Heart right ventricle (tissue), 16 donors: ENCODE data around the gene OXLD1. TPM values are rescaled to one million over a fixed set of nuclear protein-coding genes. Genes with fewer than 3 reads are reported as not detected.

Source experiments
- ATAC-seq, 8 donors: fragments of 200-7000 bp; cut with Tn5 transposase; one replicate each; pipeline ENCODE4 v1.9.1; 2020; ENCODE audit warnings: mild to moderate bottlenecking in 8 of 8, moderate library complexity in 8 of 8, moderate number of reproducible peaks in 1 of 8
- DNase-seq, 2 donors: peaks; one replicate each; pipeline ENCODE4 v3.0.0-alpha.2; 2020
- H3K27ac ChIP-seq, 10 donors: fragments of 200-600 bp; sonication (generic) in 2 of 10; one replicate each; pipeline versions ENCODE4 v1.5.0 to v1.8.0; 2020 to 2022; ENCODE audit warnings: mild to moderate bottlenecking in 3 of 10
- H3K27me3 ChIP-seq, 7 donors: fragments of 200-600 bp; one replicate each; pipeline ENCODE4 v1.8.0; 2021 to 2022; ENCODE audit warnings: mild to moderate bottlenecking in 2 of 7
- H3K36me3 ChIP-seq, 9 donors: fragments of 200-600 bp; sonication (generic) in 1 of 9; one replicate each; pipeline versions ENCODE4 v1.5.0 to v1.8.0; 2020 to 2022; ENCODE audit warnings: mild to moderate bottlenecking in 2 of 9
- H3K4me1 ChIP-seq, 9 donors: fragments of 200-600 bp; sonication (generic) in 1 of 9; one replicate each; pipeline versions ENCODE4 v1.5.0 to v1.8.0; 2020 to 2022; ENCODE audit warnings: mild to moderate bottlenecking in 4 of 9
- H3K4me3 ChIP-seq, 10 donors: fragments of 200-600 bp; sonication (generic) in 2 of 10; one replicate each; pipeline versions ENCODE4 v1.5.0 to v1.8.0; 2020 to 2022; ENCODE audit warnings: mild to moderate bottlenecking in 7 of 10, moderate library complexity in 2 of 10
- H3K9me3 ChIP-seq, 11 donors: fragments of 200-600 bp in 10 of 11; sonication (generic) in 2 of 11; one replicate each; pipeline versions ENCODE4 v1.5.0 to v1.8.0; 2013 to 2022; ENCODE audit warnings: mild to moderate bottlenecking in 2 of 11, control low read depth in 1 of 11, moderate library complexity in 1 of 11
- WGBS, 2 donors: extraction: QIAGEN DNeasy Blood & Tissue Kit; methylation state at CpG; one replicate each; pipeline ENCODE4 v1.1.7; 2013; ENCODE audit warnings: inconsistent platforms in 1 of 2; 5-methylcytosine and 5-hydroxymethylcytosine counted together
- intact Hi-C, 10 donors: fragments of 100-400 bp; cut with DNase I; formaldehyde crosslinking; loops; one replicate each; pipeline versions ENCODE4 v1.11.1 to v1.14.2; 2022
- polyA plus RNA-seq, 2 donors: library from polyadenylated mRNA; stranded (reverse); fragments of 200-250 nt; gene quantifications; one replicate each; pipeline ENCODE4 v1.2.3, GENCODE V29; 2013
- total RNA-seq, 10 donors: library from RNA; stranded (reverse); fragmentation: NEBNext Ultra II Directional in 3 of 10; extraction: Animal tissue kit (Norgen Biotek cat#: 25700) in 3 of 10; gene quantifications; one replicate each; pipeline versions ENCODE4 v1.2.1 to v1.2.4, GENCODE V29; 2021 to 2023
- TF ChIP-seq, protein P1 (sequence below), 9 donors: fragments of 200-600 bp; sonication (generic) in 2 of 9; IDR thresholded peaks; one replicate each; pipeline versions ENCODE4 v1.5.0 to v1.8.0; 2021 to 2022; ENCODE audit warnings: antibody characterized with exemption in 9 of 9, mild to moderate bottlenecking in 5 of 9, moderate library complexity in 1 of 9
- donor health status: Arrhythmogenic right ventricular cardiomyopathy.
- donor health status: ischemic (EF 13 %, LVEDD 7.1; RV severe dilation, severe dysfunction).
- donor health status: healthy with polysubstance abuse.
- donor health status: DM: no; HTN: yes; CAD: no.
- donor health status: DM: no; HTN: no; CAD: no.
- donor health status: ischemic (EF 25% LVEDD 6.9; RV normal size, moderate dysfunction).
- donor health status: ischemic (EF 25% LVEDD 5.7; RV mildly dilated, moderate dysfunction).
- donor health status: healthy.
- donor health status: DM: yes; HTN: yes; CAD: no.
- donor health status: Ischemic cardiomyopathy.
- donor health status: ischemic (EF 35%, LVEDD 5.7; RV mildly dilated, moderate dysfunction).
- donor health status: nonischemic (EF 11% LVEDD 7.7; RV severe dilation, severe dysfunction).
- donor health status: DM: yes; HTN: yes; CAD: no.
- donor health status: PGD.
- donor health status: ischemic (EF 29% LVEDD 5.4; RV normal size, mild dysfunction).
- donor health status: nonischemic (EF 23%, LVEDD 6.1; RV moderate dilation, normal function).

OXLD1 gene
- total and polyA plus RNA-seq, 12 donors: 12.6 to 51.8 (median 18.3) TPM

DNA sequence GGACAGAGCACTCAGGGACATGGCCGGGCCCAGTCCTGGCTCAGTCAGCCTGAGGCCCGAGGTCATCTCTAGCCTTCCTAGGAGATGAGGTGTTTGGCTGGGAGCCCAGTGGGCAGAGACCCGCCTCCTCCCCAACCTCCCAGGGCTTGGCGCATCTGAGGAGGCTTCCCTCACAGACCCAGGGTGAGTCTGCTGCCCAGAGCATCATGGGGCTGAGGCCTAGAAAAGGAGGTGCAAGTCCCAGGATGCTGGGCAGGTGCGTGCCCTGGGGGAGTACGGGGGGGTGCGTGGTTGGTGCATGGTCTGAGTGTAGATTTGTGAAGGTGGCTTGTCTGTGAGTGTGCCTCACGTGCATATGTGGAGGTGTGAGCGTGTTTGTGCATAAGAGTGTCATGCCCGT lies 14.7 kb downstream of the OXLD1 start:
- no peak for ATAC-seq

DNA sequence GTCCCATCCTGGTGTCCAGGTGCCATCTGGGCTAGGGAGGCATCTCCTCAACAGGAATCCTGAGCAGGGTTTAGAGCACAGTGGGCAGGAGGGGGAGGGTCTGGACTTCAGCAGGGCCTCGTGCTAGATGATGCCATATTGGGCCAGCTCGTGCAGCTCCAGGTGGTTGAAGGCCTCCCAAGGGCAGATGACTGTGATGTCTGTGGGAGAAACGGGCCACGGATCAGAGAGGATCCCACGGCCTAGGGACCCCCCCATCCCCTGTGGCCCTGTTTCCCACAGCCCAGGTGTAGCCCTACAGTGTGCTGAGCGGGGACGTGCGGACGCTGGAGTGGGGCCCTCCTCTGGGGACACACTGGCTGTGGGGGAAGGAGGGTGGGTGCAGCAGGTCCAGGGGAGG lies 15.5 kb downstream of the OXLD1 start:
- intact Hi-C loops: no loop called here
- Histone ChIP-seq H3K4me1 (peaks cover 0 to 11% (median 0%) of the 10 kb centered on the region in 9 donors), H3K27me3 (peaks cover 0 to 70% (median 61%) of the 10 kb centered on the region in 7 donors), H3K9me3 (peaks cover 0 to 5% (median 0%) of the 10 kb centered on the region in 11 donors), H3K27ac (no peak overlapping the region), H3K4me3 (no peak overlapping the region), H3K36me3 (no peaks in the 10 kb centered on the region)
- WGBS, 2 donors: 74 to 82% methylated on average over 9 of the region's 9 CpGs
- ATAC-seq (no peak), DNase-seq (no peak)
- TF ChIP-seq, protein P1, sequence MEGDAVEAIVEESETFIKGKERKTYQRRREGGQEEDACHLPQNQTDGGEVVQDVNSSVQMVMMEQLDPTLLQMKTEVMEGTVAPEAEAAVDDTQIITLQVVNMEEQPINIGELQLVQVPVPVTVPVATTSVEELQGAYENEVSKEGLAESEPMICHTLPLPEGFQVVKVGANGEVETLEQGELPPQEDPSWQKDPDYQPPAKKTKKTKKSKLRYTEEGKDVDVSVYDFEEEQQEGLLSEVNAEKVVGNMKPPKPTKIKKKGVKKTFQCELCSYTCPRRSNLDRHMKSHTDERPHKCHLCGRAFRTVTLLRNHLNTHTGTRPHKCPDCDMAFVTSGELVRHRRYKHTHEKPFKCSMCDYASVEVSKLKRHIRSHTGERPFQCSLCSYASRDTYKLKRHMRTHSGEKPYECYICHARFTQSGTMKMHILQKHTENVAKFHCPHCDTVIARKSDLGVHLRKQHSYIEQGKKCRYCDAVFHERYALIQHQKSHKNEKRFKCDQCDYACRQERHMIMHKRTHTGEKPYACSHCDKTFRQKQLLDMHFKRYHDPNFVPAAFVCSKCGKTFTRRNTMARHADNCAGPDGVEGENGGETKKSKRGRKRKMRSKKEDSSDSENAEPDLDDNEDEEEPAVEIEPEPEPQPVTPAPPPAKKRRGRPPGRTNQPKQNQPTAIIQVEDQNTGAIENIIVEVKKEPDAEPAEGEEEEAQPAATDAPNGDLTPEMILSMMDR (IDR thresholded peaks at IDR 0.05): no peak

More for the DNA sequence above, 14.7 kb downstream of the OXLD1 start:
- Histone ChIP-seq H3K27ac (no peak overlapping the region), H3K9me3 (peaks cover 0 to 5% (median 0%) of the 10 kb centered on the region in 11 donors), H3K4me3 (no peak overlapping the region), H3K27me3 (peaks cover 0 to 70% (median 60%) of the 10 kb centered on the region in 7 donors), H3K4me1 (peaks cover 0 to 19% (median 0%) of the 10 kb centered on the region in 9 donors), H3K36me3 (no peaks in the 10 kb centered on the region)
- WGBS, 2 donors: 71 to 77% methylated on average over 10 of the region's 10 CpGs
- intact Hi-C loops: no loop called here
- TF ChIP-seq, protein P1 (IDR thresholded peaks at IDR 0.05): no peak
- no peak for DNase-seq

DNA sequence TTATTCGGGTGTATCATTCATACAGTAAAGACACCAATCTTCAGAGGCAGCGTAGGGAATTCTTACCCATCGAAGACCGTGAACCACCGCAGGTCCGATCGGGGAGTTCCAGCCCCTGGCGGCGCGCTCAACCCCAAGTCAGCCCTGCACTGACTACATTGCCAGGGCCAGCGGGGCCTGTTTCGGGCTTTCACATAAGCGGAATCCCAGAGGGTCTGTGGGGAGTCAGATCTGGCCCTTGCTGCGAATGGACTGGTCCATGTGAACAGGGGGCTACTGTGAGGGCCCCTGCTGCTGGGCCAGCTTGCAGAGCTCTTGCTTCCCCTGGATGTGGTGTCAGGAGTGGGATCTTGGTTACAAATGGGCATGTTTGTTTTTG lies 17.7 kb downstream of the OXLD1 start:
- 47 to 55% methylated on average over 14 of the region's 14 CpGs for WGBS, 2 donors
- H3K27me3 ChIP-seq: peaks cover 0 to 60% (median 52%) of the 10 kb centered on the region in 7 donors
- no peaks in the 10 kb centered on the region for H3K36me3 ChIP-seq
- peaks cover 0 to 5% (median 0%) of the 10 kb centered on the region in 11 donors for H3K9me3 ChIP-seq
- ATAC-seq (no peak), DNase-seq (no peak)
- intact Hi-C loops: no loop called here
- TF ChIP-seq, protein P1 (IDR thresholded peaks at IDR 0.05): no peak
- no peak overlapping the region for H3K27ac ChIP-seq
- H3K4me1 ChIP-seq: peaks cover 0 to 3% (median 0%) of the 10 kb centered on the region in 9 donors
- no peak overlapping the region for H3K4me3 ChIP-seq

DNA sequence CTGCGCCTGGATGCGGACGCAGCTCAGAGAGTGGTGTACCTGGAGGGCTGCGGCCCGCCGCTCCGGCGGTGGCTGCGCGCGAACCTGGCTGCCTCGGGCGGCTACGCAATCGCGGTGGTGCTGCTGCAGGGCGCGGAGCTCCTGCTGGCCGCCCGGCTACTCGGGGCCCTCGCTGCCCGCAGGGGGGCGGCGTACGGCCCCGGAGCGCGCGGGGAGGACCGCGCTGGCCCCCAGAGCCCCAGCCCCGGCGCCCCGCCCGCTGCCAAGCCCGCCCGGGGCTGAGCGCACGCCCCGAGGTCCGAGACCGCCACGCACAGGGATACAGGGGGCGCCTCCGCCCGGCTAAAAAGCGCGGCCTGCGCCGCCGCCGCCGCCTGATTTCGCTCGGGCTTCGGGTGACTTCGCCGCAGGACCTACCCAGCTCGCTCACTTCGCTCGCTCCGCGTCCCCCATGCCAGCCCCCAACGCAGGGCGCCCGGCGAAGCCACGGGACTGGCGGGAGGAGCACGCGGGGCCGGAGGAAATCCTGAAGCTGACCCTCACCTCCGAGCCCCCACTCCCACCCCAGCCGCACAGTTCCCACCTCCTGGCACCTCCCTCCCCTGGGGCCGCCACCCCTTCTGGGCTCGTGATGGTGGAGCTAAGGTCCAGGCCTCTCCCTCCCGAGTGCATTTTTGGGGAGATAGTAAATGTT lies 18.2 kb downstream of the OXLD1 start:
- intact Hi-C loops: no loop called here
- ATAC-seq: no peak

More for the DNA sequence above, 18.2 kb downstream of the OXLD1 start:
- no peak overlapping the region for H3K27ac ChIP-seq
- peaks cover 0 to 5% (median 0%) of the 10 kb centered on the region in 11 donors for H3K9me3 ChIP-seq
- 4 to 5% methylated on average over 59 to 77 of the region's 78 CpGs for WGBS, 2 donors
- H3K36me3 ChIP-seq: no peaks in the 10 kb centered on the region
- DNase-seq: no peak
- H3K27me3 ChIP-seq: peaks cover 0 to 54% (median 49%) of the 10 kb centered on the region in 7 donors
- H3K4me1 ChIP-seq: peaks cover 0 to 3% (median 0%) of the 10 kb centered on the region in 9 donors
- no peak overlapping the region for H3K4me3 ChIP-seq
- TF ChIP-seq, protein P1 (IDR thresholded peaks at IDR 0.05): no peak
